ENCODE data around the gene RSAD1.

Gene RSAD1

DNA sequence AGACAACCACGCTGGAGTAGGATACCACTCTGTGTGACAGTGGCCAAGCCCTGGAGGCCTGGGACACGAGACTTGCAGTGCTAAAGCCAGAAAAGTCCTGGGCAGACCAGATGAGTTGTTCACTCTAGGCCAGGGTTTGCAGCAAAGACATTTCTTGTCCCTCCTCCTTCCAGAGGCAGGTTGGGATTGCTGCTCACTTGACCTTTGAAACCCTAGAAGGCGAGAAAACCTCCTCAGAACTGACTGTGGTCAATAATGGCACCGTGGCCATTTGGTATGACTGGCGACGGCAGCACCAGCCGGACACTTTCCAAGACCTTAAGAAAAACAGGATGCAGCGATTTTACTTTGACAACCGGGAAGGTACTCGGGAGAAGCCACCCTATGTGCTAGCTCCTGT lies 44.1 kb downstream of the RSAD1 start:
- no peak for DNase-seq

DNA sequence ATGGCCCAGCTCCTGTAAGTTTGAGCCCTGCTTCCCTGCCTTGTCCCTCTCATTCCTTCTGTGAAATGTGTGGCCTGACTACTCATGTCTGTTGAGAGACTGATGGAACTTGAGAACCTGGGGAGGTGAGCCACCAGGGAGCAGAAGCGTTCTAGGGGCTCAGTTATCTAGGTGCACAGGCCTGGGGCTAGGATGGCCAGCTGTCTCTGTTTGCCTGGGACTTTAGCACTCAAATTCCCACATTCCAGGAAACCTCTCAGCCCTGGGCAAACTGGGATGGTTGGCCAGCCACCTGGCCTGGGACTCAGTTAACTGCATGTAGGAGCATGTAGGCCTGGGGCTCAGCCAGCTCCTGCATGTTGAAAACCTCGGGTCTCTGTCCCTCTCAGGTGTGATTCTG lies 44.5 kb downstream of the RSAD1 start:
- no peak for DNase-seq

DNA sequence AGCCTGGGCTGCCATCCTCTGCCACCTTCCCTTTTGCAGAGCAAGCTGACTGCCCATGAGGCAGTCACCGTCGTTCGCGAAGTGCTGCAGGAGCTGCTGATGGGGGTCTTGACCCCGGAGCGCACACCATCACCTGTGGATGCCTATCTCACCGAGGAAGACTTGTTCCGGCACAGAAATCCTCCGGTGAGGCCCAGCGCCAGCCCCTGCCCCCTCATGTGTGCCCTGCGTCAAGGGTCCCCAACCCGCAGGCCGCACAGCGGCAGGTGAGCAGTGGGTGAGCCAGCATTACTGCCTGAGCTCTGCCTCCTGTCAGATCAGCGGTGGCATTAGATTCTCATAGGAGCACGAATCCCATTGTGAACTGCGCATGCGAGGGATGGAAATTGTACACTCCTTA lies 46.2 kb downstream of the RSAD1 start:
- DNase-seq = no peak

DNA sequence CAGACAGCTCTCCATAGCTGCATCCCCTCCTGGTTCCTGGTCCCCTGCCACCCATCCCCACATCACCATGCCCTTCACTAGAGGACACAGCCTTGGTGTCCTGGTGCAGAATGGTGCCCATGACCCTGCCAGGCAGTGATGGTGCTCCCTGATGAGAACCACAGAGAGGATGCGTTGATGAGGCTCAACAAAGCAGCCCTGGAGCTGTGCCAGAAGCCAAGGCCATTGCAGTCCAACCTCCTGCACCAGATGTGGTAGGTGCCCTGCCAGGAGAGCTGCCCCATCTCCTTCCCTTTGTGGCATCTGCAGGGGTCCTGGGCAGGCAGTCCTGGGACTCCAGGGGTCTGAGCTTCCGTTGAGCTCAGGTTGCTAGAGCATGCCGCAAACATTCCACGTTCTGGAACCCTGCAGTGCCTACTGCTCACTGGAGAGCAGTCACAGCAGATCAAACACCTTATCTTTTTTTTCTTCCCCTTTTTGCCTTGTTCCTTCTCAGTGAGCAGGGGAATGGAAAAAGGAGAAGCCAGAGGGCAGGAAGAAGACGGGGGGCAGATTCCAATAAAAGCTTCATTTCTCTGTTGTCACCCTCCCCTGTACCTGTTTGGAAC lies 48.6 kb downstream of the RSAD1 start:
- DNase-seq = no peak

DNA sequence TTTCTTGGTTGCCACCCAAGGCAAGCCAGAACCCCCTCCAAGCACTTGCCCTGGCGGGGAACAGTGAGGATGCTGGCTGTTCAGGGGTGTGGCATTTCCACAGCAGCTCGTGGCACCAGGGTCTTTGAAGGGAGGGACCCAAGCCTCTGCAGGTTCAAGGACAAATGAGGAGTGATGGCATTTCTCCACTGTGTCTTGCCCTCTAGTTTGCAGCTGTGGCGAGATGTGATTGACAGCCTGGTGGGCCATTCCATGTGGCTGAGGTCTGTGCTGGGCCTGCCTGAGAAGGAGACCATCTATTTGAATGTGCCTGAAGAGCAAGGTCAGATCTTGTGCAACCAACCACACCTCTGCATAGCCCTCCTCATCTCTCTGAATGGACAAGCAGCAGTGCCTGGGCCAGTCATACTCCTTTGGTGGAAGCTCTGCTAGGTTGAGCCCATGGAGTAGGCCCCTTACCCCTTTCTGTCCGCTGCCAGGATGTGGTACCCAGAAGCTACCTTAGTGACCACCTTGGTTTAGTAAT lies 49.4 kb downstream of the RSAD1 start:
- DNase-seq = no peak

DNA sequence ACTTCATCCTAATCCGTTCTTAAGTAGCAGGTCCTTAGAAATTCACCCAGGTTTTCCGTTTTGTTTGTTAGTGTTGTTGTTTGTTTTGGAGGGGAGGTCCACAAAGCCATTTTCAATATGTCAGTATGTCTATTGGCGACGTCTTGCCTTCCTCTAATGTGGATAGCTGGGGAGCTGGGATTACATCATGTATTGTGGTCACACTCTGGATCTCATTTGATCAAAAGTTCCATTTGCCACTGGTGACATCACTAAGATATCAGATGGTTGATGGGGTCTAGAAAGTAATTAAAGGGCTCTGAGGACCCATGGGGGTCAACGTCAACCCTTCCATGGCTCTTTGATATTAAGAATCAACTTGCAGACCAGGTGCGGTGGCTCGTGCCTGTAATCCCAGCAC lies 51.2 kb downstream of the RSAD1 start:
- DNase-seq = no peak

DNA sequence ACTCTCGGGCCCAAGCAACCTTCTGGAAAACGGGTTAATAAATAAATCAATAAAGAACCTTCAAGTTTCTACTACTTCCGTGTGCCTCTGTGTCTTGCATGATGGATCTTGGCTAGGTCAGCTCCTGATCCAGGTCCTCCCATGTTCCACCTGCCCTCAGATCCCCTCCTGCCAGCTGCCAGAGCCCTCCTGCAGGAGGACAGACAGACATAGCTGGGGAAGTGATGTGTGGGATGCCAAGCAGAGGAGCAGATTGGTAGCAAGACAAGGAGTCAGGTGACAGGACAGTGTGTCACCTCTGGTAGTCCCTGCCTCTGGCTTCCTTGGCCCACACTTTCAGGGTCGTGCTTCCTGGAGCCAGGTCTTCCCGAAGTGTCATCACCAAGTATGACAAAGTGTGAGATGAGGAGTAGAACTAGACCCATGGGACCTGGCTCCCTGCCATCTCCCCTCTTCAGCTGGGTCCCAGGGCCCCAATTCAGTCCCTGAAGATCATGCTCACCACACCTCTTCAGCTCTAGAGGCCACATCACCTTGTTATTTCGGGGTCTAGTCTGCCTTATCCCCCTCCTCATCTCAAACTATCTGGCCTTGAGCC lies 52.9 kb downstream of the RSAD1 start:
- DNase-seq = no peak

DNA sequence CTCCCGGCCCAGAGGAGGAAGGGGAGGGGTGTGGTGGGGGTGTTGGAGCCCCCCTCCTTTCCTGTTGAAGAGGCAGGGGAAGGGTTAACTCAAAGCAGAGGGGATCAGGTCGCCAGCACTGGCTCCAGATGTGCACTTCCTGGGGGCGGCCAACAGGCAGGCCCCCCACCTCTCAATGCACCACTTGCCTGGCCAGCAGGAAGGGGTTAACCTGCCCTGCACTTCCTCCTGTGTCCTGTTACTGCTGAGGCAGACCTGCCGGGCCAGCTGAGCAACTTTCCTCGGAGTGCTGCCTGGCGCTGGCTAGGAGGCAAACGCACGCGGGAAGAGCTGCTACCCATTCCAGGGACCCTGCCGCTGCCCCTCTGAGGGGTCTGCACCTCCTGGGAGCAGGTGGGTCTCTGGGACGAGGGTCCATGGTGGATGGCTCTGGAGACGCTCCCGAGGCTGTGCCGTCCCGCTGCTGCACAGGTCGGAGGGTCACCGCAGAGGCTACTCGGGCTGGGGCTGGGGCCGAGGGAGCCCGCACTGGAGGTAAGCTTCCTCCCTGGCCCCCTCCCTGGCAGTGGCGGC lies 53.9 kb downstream of the RSAD1 start, which contains the start of gene EPN3:
Gene EPN3 (plus strand): TSS at position 284 of the 573 bp plus-strand sequence. CDS start 3,822 bp downstream, outside the sequence.
- DNase-seq = no peak

DNA sequence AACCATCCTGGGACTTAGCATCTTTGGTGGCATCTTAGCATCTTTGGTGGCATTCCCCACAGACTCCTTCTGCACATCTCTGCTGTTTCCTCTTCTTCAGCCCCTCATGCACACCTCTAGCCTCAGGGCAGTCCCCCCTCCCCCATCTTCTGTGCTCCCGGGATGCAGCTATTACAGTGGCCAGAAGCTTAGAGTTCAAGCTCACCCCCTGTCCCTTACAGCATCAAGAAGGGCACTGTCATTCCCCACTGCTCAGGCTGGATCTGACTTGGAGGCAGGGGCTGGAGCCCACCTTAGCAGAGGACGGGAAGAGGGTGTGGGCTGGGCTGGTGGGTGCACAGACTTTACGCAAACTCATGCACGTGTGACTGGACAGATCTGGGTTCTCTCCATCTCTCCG lies 54.5 kb downstream of the RSAD1 start:
- DNase-seq = no peak

DNA sequence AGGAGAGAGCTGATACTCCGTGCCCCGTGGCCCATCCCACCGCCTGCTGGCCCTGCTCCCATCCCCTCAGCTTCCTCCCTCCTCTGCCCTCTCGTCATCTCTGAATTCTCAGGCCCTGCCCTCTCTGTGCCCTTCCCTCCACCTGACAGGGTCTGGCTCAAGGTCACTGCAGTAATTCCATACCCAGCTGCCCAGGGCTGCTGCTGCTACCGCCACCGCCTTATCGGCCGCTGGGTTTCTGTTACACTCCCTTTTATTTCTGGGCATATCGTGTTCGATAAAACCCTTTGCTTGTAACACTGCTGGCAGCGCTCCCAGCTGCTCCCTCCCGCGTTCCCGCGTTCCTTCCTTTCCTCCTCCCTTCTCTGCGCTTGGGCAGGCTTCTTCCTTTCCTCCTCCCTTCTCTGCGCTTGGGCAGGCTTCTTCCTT lies 55.1 kb downstream of the RSAD1 start:
- DNase-seq = no peak

DNA sequence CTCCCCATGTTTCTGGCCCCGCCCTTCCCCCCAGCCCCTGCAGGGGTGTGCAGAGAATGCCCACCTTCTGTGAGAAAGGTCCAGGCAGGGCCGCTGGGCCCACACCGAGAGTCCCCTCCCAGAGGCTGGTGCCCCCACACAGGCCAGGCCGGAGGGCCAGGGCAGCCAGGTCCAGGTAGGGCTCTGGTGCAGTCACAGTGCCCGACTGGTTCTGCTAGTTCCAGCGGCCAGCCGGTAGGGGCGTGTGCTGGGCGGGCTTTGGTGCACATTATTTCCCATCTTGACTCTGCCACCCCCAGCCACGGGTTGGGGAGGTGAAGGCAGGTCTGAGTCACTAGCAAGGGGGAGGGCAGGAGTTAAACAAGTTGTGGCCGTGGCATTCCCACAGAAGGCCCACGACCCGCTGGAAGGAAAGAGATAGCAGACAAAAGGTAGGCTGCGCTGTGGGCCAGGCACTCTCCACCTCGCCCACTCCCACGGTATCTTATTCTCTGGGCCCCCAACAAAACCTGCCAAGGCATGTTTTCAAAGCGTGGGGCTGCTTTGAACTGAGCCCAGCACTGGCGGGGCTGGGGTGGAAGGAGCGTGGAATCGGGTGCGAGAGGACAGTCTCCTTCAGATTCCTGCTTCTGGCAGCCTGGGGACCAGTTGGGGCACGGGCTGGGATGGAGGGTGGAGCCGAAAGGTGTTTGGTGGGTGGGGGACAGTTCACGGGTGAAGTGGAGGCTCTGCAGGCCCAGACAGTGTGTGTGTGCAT lies 55.7 kb downstream of the RSAD1 start:
- no peak for DNase-seq

DNA sequence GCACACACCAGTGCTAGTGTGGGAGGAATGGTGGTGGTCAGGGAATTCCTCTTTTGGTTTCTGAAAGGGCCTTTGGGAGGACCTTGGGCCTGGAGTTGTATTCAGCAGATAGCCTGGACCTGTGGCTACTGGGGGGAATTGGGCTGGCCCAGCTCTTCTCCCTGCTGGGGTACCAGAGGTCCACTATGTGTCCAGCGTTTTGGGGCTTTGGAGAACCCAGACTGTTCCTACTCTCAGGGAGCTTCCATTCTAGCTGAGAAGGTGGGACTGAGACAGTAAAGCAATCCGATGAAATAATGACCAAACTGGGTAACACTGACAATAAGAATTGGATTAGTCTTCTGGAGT lies 56.3 kb downstream of the RSAD1 start:
- no peak for DNase-seq

DNA sequence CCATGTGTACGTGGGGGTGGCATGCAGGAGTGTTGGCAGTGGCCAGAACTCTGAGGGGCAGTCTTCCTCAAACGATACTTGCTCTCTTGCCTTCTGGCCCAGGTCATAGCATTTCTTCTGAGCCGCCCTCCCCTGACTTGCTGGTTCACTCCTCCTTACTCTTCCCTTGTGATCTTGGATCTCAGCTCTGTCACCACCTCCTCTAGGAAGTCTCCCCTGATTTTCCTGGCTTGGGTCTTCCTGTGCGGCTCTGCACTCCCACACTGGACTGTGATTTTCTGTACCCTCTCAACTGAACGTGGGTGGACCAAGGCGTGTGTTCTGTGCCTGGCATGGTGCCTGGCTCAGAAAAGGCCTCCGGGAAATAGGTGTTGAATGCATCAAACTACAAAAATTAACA lies 56.7 kb downstream of the RSAD1 start:
- DNase-seq = no peak
